Tibial nerve (tissue), 4 donors: Measurements from ENCODE around the gene OR8K1. TPM values are rescaled to one million over a fixed set of nuclear protein-coding genes. Genes with fewer than 3 reads are reported as not detected.

Experiments
- DNase-seq, 2 donors: peaks; one replicate each; pipeline ENCODE4 v3.0.0-alpha.2; 2019; ENCODE audit warnings: low spot score in 2 of 2
- H3K27ac ChIP-seq, 4 donors: fragments of 200-600 bp; sonication (generic) in 3 of 4; one replicate each; pipeline ENCODE4 v1.5.1; 2017 to 2019; ENCODE audit warnings: mild to moderate bottlenecking in 1 of 4
- H3K27me3 ChIP-seq, 2 donors: fragments of 200-600 bp; sonication (generic) in 1 of 2; one replicate each; pipeline versions ENCODE4 v1.5.1 to v1.6.0; 2017 to 2019
- H3K36me3 ChIP-seq, 3 donors: fragments of 200-600 bp; sonication (generic); one replicate each; pipeline ENCODE4 v1.5.1; 2018 to 2019
- H3K4me1 ChIP-seq, 4 donors: fragments of 200-600 bp; sonication (generic) in 3 of 4; one replicate each; pipeline ENCODE4 v1.5.1; 2017 to 2019
- H3K4me3 ChIP-seq, 4 donors: fragments of 200-600 bp; sonication (generic) in 3 of 4; one replicate each; pipeline ENCODE4 v1.5.1; 2017 to 2019; ENCODE audit warnings: mild to moderate bottlenecking in 1 of 4, moderate library complexity in 1 of 4
- H3K9me3 ChIP-seq, 4 donors: fragments of 200-600 bp; sonication (generic) in 3 of 4; one replicate each; pipeline ENCODE4 v1.5.1; 2017 to 2019
- EP300 ChIP-seq, 2 donors: sonication (generic); formaldehyde crosslinking; IDR thresholded peaks; one replicate each; pipeline ENCODE4 v1.6.1; 2017; ENCODE audit warnings: antibody characterized with exemption in 2 of 2, mild to moderate bottlenecking in 1 of 2
- POLR2A ChIP-seq, 2 donors: fragments of 450-650 bp; IDR thresholded peaks; one replicate each; pipeline ENCODE4 v1.6.1; 2017; ENCODE audit warnings: antibody characterized with exemption in 2 of 2, mild to moderate bottlenecking in 2 of 2, moderate library complexity in 2 of 2
- WGBS, 2 donors: methylation state at CpG; one replicate each; pipeline ENCODE4 v1.1.5; 2018; 5-methylcytosine and 5-hydroxymethylcytosine counted together
- total RNA-seq, 4 donors: library from RNA; depleted of rRNA; stranded (reverse); fragments of >200 nt; gene quantifications; one replicate each; pipeline ENCODE4 v1.1.0, GENCODE V29; 2016
- TF ChIP-seq, protein P1 (sequence below), 5 experiments: fragments of 200-600 bp in 3 of 5; fragments of 450-650 bp in 2 of 5; sonication (generic) in 3 of 5; IDR thresholded peaks; one replicate each; pipeline ENCODE4 v1.5.1; 2016 to 2019; ENCODE audit warnings: antibody characterized with exemption in 5 of 5, mild to moderate bottlenecking in 3 of 5, moderate library complexity in 2 of 5

Gene OR8K1
- total RNA-seq, 4 donors from 2014 or later, result not detected

GRCh38 chr11:56331861-56332491 is 13.9 kb upstream of the OR8K1 start:
- Histone ChIP-seq H3K4me3 (no peak overlapping the region), H3K4me1 (no peaks in the 10 kb centered on the region), H3K27me3 (no peaks in the 10 kb centered on the region), H3K36me3 (no peaks in the 10 kb centered on the region), H3K27ac (no peak overlapping the region), H3K9me3 (no peaks in the 10 kb centered on the region)
- TF ChIP-seq EP300 (IDR thresholded peaks at IDR 0.05) (no peak), POLR2A (IDR thresholded peaks at IDR 0.05) (no peak)
- TF ChIP-seq, protein P1, sequence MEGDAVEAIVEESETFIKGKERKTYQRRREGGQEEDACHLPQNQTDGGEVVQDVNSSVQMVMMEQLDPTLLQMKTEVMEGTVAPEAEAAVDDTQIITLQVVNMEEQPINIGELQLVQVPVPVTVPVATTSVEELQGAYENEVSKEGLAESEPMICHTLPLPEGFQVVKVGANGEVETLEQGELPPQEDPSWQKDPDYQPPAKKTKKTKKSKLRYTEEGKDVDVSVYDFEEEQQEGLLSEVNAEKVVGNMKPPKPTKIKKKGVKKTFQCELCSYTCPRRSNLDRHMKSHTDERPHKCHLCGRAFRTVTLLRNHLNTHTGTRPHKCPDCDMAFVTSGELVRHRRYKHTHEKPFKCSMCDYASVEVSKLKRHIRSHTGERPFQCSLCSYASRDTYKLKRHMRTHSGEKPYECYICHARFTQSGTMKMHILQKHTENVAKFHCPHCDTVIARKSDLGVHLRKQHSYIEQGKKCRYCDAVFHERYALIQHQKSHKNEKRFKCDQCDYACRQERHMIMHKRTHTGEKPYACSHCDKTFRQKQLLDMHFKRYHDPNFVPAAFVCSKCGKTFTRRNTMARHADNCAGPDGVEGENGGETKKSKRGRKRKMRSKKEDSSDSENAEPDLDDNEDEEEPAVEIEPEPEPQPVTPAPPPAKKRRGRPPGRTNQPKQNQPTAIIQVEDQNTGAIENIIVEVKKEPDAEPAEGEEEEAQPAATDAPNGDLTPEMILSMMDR (IDR thresholded peaks at IDR 0.05), result no peak
- WGBS, 2 donors, result 91% methylated on average over 15 to 16 of the region's 34 CpGs
- no peak for DNase-seq

DNA sequence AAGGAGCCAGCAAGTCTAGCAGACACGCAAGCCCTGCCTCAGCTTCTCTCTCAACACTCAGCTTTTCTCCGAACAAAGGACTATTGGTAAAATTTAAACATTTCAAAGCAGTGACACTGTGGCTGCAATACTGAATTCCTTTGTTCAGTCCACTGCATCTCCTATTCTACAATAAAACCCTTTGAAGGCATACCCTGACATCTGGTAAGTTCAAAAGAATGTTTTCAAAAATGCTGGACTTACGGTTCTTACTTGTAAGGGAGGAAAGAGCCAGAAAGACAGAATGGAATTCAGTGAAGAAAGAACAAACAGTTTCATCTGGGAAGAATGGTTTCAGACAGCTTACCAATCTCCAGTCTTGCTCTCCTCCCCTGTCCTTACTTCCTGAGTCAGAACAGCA is 12.7 kb upstream of the OR8K1 start:
- DNase-seq, result no peak
- Histone ChIP-seq H3K4me3 (no peak overlapping the region), H3K9me3 (peaks cover 0 to 6% (median 0%) of the 10 kb centered on the region in 4 donors), H3K27me3 (no peaks in the 10 kb centered on the region), H3K27ac (no peak overlapping the region), H3K36me3 (no peaks in the 10 kb centered on the region), H3K4me1 (no peaks in the 10 kb centered on the region)
- TF ChIP-seq POLR2A (IDR thresholded peaks at IDR 0.05) (no peak), EP300 (IDR thresholded peaks at IDR 0.05) (no peak)
- TF ChIP-seq, protein P1 (IDR thresholded peaks at IDR 0.05), result no peak
- 30 to 41% methylated on average over 3 of the region's 3 CpGs for WGBS, 2 donors

GRCh38 chr11:56340289-56340688 is 5.5 kb upstream of the OR8K1 start:
- peaks cover 0 to 14% (median 0%) of the 10 kb centered on the region in 4 donors for H3K9me3 ChIP-seq
- H3K36me3 ChIP-seq, result no peaks in the 10 kb centered on the region
- H3K4me3 ChIP-seq, result no peak overlapping the region
- H3K27ac ChIP-seq, result no peak overlapping the region
- H3K4me1 ChIP-seq, result no peaks in the 10 kb centered on the region
- no peak for TF ChIP-seq POLR2A (IDR thresholded peaks at IDR 0.05)
- TF ChIP-seq, protein P1 (IDR thresholded peaks at IDR 0.05), result no peak
- no peak for TF ChIP-seq EP300 (IDR thresholded peaks at IDR 0.05)
- no peak for DNase-seq
- no peaks in the 10 kb centered on the region for H3K27me3 ChIP-seq

- no peaks in the 10 kb centered on the region for H3K4me1 ChIP-seq
- TF ChIP-seq, protein P1 (IDR thresholded peaks at IDR 0.05), result no peak
- TF ChIP-seq POLR2A (IDR thresholded peaks at IDR 0.05) (no peak), EP300 (IDR thresholded peaks at IDR 0.05) (no peak)
- H3K4me3 ChIP-seq, result no peak within 1 kb of the TSS
- no peaks in the 10 kb centered on the region for H3K27me3 ChIP-seq
- DNase-seq, result no peak
- 85% methylated on average over 2 of the region's 2 CpGs for WGBS, 2 donors
- H3K36me3 ChIP-seq, result no peaks in the 10 kb centered on the region
- no peaks in the 10 kb centered on the region for H3K9me3 ChIP-seq
- H3K27ac ChIP-seq, result no peak within 1 kb of the TSS
Observed at GRCh38 chr11:56353991-56354390, 8.2 kb downstream of the OR8K1 start, which contains the start of gene OR8J1. Gene OR8J1 (plus strand): TSS chr11:56354291. CDS start chr11:56360247, 5,956 bp downstream.

DNA sequence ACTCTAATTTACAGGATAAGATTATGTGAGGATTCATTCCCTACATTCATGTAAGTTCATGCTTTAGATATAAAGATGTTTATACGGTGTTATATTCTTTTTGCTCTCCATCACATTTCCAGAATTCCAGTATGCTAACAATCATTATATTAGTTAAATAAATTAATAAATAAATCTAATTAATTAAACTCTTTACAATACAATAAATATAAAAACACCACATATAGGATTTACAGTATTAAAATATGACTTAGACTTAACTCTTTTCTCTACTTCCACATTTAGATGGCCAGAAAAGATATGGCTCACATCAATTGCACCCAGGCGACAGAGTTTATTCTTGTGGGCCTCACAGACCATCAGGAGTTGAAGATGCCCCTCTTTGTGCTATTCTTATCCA is 29.5 kb downstream of the OR8K1 start, which contains the start of gene OR8U1:
TSS of gene OR8U1 (plus strand) at position 301 of the 400 bp plus-strand sequence. CDS start at position 301, 0 bp downstream.
- TF ChIP-seq, protein P1 (IDR thresholded peaks at IDR 0.05), result no peak
- TF ChIP-seq POLR2A (IDR thresholded peaks at IDR 0.05) (no peak), EP300 (IDR thresholded peaks at IDR 0.05) (no peak)
- 71 to 86% methylated on average over 2 of the region's 2 CpGs for WGBS, 2 donors
- Histone ChIP-seq H3K27ac (no peak within 1 kb of the TSS), H3K4me3 (no peak within 1 kb of the TSS), H3K27me3 (no peaks in the 10 kb centered on the region), H3K36me3 (no peaks in the 10 kb centered on the region), H3K4me1 (no peaks in the 10 kb centered on the region), H3K9me3 (no peaks in the 10 kb centered on the region)
- DNase-seq, result no peak
